NAMALWA (cell line): ENCODE measurements around the gene ANG.
"Not testable (repeated sequence)": the region's sequence is repeated elsewhere in the genome, so short reads cannot be mapped to it uniquely, and the experiment has no call there.

Experiments used
- DNase-seq: peaks from one replicate; pipeline ENCODE4 v3.0.0-alpha.2; 2015; ENCODE audit warnings: low spot score

ANG gene

DNA sequence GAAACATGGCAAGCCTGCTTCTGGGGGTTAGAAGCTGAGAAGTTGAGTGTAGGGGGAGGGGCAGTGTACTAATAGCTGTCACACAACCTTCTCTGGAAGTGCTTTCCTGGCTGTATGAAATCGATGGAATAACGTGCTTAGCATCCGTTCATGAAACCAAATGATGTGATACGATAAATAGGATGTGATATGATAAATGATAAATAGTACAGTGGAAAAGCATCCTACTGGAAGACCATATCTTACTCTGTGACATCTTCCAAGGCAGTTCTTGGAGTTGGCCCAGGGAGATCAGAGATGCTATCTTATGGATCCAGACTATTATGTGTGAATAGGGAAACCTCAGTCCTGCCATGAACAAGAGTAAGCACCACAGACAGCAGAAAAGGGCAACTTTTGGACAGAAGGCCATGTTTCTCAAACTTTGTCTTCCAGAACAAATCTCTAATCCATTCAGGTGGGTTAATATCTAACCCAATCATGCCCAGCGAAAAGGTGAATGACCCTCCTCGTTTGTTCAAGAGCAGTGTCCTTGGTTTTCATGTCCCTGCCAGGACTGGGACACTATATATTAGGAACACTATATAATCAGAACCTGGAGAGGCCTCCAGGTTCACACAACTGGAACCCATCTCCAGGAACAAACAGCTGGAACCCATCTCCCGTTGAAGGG, at the start of gene ANG:
ANG (plus strand) TSS at position 598 of the 673 bp plus-strand sequence. CDS start 4,801 bp downstream, outside the sequence.
- DNase-seq, result no peak

DNA sequence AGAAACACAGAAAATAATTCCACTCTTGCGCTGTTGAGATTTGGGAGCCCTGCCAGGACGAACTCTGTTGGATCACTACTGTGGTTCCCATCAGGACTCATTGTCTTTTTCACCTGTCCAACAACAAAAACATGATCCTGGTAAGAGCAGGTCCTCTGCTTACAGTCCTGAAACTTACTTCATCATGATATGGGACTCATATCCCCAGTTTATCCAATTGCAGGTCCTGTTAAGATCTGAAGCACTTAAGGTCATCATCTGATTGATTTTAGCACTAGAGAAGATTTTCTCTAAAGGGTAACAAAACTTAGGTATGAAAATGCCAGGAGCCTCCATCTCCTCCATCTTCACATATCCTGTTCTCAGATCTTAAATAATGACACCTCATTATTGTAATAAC, 47.0 kb upstream of the ANG start, which contains the start of gene OR6S1:
OR6S1 (minus strand) TSS at position 101 of the 400 bp plus-strand sequence; CDS start at position 101, 0 bp downstream.
- no peak for DNase-seq

DNA sequence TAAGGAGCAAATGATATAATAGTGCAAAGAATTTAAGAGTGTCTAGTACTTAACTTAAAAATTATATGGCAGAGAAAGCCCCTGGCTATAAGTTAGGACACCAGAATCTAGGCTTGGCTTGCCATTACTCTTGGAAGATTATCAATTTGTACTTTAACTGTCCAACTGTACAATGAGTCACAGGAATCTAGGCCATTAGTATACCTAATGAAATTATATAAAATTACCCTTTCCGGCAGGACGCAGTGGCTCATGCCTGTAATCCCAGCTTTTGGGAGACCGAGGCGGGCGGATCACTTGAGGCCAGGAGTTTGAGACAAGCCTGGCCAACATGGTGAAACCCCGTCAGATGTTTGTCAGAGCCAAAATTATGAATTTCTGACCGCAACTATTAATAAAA, 46.4 kb upstream of the ANG start:
- no peak for DNase-seq

DNA sequence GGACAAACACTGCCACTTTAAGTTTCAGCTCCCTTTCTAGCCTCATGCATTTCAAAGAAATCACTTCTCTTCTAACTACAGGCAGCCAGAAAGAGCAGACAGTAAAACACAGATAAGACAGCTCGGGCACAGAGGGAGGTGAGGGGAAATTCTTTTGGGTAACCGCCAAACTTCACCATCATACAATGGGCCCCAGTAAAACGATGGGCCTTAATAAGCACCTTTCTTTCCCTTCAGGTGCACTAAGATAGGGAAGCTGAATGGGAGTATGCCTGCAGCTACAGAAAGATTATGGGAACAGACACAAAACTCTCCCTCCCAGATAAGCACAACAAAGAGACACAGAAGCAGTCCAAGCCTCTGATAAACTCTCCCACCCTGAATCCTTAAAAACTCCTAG, 45.8 kb upstream of the ANG start:
- DNase-seq, result not testable (repeated sequence)

DNA sequence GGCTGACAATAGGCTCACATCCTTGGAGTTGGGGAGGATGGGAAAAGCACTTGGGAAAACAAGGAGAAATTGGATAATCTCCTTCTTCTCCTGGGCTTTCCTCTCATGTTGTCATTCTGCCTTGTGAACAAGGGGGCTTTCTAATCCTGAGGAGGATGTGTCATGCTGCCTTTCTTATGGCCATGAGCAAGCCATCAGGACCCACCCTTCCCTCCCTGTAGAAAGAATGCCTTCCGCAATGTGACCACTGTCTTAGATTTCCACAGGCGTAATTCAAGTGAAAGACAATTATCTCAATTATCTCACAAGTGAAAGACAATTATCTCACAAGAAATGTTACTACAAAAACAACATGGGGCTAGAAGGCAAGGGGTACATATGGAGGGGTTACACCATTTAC, 44.0 kb upstream of the ANG start:
- no peak for DNase-seq

DNA sequence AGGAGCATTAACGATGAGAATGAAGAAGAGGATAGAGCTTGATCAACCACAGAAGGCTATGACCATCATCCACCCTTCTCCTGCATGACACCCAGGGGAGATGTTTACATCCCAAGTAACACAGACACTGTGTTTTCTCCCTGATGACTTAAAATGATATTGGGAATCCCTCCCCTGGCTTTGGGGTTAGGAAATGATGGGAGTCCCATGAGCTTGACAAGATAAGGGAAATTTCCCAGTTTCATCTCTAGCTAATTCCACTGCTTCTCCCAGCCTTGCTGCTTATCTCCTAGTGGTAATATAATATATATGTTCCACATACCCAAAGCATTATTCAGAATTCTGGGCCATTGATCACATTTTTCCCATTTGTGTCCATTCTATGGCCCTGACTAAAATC, 43.1 kb upstream of the ANG start:
- no peak for DNase-seq

DNA sequence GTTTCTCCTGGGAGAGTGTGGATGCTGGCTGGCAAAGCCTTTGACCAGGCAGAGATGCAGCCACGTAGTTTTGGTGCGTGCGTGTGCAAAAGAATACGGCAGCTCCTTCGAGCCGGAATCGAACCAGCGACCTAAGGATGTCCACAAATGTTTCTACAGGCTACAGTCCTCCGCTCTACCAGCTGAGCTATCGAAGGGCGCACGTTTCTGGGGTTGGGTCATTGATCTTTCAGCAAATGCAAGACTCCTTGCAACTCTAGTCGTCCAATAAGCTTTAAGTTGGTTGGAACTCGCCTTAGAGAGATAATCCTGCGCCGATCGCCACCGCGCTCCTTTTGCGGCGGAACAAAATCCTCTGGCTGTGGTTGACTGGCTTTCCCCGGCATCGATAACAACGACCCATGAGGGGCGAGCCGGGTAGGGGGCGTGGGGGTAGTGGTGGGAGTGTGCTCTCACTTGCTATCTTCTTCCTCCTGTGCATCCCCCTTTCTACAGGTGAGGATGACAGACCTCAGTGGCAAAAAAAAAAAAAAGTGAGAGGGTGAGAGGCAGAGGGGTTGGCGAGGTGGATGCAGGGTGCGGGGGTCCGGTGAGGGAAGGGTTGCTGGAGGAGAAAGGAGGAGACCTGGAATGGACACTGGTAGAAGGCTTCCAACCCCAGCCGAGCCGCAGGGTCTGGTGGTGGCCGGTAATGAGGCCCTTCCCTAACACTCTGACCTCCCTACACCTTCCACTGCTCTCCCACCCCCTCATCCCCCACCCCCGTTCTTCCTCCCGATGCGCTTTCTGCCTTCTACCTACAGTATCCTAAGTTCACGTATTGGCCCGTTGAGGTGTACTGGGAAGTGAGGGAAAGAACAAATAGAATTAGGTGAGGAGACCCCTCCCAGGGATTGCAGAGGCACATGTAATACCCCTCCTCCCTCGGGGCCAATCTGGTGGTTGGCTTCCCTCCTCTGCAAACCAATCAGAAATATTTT, 35.3 kb upstream of the ANG start:
- DNase-seq, result no peak

DNA sequence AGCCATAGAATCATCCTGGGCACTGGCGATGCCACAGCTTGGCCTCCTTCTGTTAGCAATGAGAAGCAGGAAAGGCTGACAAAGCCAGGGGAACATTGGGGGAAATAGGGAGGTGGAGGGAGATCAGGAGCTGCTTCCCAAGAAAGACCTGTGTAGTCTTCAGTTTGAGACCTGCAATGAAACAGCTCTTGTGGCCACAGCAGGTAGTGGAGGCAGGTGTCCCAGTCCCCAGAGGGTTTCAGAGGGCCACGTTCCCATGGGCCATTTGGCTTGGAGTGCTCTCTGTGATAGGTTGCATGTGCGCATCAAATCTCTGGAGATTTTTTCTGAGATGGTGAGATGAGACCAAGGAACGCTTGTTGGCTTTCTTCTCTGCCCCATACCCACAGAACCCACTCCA, 32.7 kb upstream of the ANG start:
- no peak for DNase-seq

DNA sequence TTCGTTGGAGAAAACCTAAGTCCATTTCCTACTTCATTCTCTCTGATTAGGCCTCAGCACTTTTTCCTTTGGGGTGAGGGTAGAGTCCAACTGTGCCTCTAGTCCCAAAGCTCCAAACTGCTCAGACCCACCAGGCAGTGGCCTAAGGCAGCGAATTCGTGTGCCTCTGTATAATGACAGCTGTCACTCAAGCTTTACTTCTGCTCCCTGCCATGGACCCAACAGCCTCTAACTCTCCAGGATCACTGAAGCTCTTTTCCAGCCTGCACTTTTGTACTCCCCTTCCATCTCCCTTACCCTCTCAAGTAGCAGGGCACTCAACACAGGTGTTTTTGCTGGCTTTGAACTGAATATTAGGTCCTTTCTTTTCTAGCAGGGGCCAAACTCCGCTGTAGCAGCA, 32.3 kb upstream of the ANG start:
- no peak for DNase-seq

DNA sequence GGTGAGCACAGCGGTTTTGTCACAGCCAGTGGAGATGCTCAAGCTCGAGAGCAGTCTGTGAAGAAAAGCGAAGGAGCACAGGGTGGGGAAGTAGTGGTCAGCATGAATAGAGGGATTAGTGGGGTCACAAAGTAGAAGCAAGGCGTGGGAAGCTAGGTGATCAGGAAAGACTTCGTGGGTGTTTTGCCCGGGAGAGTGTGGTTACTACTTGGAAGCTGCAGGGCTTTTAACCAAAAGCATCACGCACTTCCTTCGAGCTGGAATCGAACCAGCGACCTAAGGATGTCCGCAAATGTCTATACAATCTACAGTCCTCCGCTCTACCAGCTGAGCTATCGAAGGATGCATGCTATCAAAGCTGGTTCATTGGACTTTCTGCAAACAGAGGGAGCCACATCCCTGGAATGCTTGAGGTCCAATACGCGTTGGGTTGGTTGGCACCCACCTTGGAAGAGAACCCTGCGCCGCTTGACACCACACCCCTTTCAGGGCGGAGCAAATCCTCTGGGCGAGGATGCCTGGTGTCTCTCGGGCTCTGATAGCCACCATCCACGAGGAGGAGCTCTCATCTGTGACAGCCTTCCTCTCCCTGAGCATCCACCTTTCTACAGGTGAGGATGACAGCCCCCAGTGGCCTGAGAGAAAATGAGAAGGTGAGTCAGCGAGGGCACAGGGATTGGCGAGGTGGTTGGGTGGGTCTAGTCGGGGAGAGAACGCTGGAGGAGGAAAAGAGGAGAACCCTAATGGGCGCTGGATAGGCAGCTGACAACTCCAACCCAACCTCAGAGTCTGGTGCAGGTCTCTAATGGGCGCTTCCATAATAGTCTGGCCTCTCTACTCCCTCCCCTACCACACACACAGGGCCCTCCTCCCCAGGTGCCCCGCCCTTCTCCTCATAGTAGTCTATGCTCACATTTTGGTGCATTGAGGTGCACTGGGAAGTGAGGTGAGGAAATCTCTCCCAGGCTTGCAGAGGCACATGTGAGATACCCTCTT, 31.1 kb upstream of the ANG start:
- no peak for DNase-seq

DNA sequence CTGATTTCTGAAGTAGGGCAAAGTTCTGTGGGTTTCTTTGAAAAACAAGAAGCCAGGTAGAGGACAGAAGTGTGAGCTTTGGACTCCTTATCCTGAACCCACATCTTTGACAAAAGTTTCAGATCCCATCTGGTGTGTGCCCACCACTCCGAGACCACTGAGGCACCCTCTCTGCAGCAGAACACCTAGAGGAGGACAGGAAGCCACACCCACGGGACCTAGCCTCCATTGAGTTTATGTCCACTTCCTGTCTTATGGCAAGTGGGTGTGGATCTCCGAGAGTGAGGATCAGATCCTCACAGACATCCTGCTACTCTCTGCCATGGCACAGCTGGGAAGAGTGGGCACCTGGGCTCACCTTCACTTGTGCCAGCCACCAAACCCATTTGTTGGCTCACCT, 30.3 kb upstream of the ANG start:
- DNase-seq, result no peak

DNA sequence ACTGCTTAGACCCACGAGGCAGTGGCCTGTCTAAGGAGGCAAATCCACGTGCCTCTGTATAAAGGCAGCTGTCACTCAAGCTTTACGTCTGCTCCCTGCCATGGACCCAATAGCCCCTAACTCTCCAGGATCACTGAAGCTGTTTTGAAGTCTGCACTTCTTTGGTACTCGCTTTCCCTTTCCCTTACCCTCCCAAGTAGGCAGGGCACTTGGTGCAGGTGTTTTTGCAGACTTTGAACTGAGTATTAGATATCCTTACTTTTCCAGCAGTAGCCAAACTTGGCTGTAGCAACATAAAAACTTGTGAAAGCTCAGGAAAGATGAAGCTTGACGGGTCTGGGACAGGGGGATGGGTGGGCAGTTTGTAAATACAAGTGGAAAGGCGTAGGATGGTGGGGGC, 29.2 kb upstream of the ANG start:
- no peak for DNase-seq

DNA sequence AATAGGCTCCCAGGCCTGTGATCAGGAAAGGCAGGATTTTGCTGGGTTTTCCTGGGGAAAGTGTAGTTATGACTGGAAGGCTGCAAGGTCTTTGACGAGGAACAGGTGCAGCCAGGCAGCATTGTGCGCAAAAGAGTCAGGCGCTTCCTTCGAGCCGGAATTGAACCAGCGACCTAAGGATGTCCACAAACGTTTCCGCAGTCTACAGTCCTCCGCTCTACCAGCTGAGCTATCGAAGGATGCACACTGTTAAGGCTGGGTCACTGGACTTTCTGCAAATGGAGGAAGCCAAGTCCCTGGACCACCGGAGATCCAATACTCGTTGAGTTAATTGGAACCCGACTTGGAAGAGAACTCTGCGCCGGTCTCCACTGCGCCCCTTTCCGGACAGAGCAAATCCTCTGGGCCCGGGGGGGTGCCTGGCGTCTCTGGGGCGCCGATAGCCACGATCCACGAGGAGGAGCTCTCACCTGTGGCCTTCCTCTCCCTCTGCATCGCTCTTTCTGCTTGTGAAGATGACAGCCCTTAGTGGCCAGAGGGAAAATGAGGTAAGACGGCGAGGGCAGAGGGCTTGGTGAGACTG, 28.7 kb upstream of the ANG start:
- no peak for DNase-seq

DNA sequence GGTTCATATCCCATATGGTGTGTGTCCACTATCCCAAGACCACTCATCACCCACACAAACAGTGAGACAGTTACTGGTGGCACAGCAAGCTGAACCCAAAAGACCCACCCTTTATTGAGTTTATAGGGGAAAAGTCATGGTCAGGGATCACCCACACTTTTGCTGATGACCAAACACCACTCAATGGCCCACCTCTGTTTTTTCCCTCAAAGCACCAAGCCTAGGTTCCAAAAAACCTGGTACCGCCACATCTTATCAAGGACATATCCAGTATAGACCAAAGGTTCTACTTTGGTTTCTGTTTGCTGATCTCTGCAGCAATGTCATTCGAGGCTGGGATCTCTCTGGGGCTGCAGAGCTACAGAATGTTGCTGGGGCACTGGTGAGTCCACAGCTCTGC, 27.4 kb upstream of the ANG start:
- DNase-seq, result no peak

DNA sequence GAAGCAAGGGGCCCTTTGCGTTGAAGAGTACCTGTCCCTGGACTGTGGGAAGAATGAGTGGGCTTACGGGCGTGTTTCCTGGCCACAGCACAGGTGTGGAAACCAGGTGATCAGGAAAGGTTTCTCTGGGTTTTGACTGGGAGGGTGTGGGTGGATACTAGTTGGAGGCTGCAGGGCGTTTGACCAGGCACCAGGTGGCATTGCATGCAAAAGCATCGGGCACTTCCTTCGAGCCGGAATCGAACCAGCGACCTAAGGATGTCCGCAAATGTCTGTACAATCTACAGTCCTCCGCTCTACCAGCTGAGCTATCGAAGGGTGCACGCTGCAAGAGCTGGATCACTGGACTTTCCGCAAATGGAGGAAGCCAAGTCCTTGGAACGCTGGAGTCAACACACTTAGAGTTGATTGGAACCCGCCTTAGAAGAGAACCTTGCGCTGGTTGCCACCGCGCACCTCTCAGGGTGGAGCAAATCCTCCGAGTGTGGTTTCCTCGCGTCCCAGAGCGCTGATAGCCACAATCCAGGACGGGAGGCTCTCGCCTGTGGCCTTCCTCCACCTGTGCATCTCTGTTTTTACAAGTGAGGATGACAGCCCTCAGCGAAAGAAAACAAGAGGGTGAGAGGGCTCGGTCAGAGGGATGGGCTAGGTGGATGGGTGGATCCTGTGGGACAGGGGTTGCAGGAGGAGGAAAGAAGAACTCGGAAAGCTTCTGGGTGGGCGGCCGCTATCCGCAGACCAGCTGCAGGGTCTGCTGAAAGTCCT, 25.4 kb upstream of the ANG start:
- DNase-seq, result peak; percentile 62

DNA sequence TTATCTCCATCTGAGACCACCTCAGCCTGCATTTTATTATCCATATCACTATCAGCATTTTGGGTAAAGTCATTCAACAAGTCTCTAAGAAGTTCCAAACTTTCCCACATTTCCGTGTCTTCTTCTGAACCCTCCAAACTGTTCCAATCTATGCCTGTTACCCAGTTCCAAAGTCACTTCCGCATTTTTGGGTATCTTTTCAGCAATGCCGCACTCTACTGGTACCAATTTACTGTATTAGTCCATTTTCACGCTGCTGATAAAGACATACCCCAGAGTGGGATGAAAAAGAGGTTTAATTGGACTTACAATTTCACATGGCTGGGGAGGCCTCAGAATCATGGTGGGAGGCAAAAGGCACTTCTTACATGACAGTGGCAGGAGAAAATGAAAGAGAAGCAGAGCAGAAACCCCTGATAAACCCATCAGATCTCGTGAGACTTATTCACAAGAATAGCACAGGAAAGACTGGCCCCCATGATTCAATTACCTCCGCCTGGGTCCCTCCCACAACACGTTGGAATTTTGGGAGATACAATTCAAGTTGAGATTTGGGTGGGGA, 22.1 kb upstream of the ANG start:
- DNase-seq, result not testable (repeated sequence)

DNA sequence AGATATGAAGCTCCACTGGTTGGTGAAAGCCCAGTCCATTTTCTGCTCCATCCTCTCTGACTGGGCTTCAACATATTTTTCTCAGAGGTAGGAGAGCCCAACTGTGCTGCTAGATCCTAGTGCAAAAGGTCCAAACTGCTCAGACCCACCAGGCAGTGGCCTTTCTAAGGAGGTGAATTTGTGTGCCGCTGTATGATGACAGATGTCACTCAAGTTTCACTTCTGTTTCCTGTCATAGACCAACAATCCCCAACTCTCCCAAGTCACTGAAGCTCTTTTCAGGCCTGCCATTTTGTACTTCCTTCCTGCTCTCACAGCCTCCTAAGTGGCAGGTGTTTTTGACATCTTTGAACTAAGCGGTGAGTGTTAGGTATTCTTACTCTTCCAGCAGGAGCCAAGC, 20.6 kb upstream of the ANG start:
- peak; percentile 73 for DNase-seq

DNA sequence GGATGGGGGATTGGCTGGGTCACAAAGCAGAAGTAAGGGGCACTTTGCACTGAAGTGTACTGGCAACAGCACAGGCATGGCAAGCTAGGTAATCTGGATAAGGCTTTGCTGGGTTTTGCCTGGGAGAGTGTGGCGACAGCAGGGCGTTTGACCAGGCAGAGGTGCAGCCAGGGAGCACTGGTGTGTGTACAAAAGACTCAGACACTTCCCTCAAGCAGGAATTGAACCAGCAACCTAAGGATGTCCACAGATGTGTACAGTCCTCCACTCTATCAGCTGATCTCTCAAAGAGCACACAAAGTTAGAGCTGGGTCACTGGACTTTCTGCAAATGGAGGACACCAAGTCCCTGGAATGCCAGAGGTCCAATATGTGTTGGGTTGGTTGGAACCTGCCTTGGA, 19.6 kb upstream of the ANG start:
- no peak for DNase-seq

DNA sequence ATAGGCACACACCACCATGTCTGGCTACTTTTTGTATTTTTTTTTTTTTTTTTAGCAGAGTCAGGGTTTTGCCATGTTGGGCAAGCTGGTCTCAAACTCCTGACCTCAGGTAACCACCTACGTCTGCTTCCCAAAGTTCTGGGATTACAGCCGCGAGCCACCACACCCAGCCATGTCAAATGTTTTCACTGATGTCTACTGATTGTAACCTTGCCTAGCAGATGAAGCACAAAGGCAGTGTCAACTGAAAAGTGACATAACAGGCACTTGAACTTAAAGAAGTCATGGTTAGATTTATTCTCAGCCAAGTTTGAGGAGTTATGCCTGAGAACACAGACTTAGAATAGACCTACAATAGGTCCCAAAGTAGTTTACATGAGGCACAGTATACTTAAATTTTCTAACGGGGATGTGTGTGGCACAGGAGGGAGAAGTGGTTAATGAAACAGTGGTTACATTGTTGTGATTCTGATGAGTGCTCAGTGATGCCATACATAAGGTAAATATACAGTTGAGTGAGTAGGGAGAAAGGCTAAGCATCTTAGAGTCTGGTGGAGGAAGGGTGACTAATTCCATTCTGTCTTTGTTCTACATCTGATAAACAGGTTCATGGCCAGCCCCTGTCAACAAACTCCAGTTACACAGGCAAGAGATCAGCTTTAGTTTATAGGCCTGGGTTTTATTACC, 16.8 kb upstream of the ANG start:
- no peak for DNase-seq

DNA sequence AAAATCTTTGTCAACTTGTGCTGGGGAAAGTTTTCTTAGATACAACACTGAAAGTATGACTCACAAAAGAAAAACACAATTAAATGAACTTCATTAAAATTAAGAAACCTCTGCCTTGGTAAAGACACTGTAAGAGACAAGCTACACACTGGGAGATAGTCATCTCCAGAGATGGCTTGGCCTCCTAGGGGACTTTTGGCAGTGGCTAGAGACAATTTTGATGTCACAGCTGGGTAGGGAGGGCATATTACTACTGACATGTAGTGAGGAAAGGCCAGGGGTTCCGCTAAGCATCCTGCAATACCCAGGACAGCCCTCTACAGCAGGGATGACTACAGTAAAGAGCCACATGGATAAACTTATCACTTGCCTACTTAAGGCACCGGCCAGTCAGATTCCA, 12.9 kb upstream of the ANG start:
- DNase-seq, result no peak
